ENCODE measurements around the gene ZNF550. TPM values are rescaled to one million over a fixed set of nuclear protein-coding genes. Genes with fewer than 3 reads are reported as not detected.
A peak's percentile ranks its signal among the peaks of the same experiment; 100 is the strongest.

ZNF550 gene
- total RNA-seq, 4 donors from 2014 or later = 6.6 to 11.0 (median 8.0) TPM

DNA sequence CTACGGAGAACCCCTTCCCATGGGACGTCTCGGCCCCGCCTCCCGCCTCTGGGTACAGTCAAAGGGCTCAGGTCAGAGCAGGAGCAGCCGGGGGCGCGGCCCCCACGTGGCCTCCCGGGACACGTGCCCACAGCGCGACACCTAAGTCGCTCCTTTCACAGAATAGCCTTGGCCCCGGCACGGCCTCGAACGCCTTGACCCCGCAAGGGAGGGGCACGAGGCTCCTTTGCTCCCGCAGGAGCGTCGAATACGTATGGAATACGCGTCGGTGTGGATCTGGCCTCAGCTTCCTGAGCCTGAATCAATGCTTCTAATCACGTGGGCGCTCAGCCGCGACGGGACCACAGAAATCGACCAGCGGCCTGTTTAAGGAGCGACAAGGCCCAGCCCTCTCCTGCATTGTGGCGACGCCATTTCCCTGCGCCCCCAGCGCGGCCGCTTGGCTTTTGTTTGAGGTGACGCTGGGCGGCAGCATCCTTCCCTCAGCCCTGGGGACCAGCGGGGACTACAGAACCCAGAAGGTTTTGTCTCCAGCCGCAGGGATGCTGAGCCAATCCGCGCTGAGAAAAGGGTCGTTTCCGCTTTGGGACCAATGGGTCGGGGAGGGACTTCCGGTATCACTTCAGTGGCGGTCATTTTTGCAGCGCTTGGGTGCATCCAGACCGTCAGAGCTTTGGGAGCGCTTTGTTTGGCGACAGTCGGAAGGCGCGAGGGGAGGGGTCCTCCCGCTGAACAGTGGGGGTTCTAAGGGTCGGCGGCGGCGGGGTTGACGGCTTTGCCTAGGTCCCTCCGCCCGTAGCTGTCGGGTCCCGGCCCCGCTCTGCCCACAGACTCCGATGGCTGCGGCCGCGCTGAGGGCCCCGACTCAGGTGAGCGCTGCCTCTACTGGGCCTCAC is 24.1 kb upstream of the ZNF550 start, which contains the start of gene ZIK1:
Gene ZIK1, plus strand, starts transcription at position 625 of the 896 bp plus-strand sequence. Its CDS starts 212 bp downstream, at position 837.
- H3K4me1 ChIP-seq = peaks cover 0 to 27% (median 8%) of the 10 kb centered on the region in 4 donors
- 3 to 5% methylated on average over 34 to 67 of the region's 76 CpGs for WGBS, 2 donors
- H3K4me3 ChIP-seq = peak within 1 kb of the TSS; percentile 31 to 71 (median 54)
- H3K27me3 ChIP-seq = no peaks in the 10 kb centered on the region
- H3K9me3 ChIP-seq = peaks cover 0 to 57% (median 17%) of the 10 kb centered on the region in 4 donors
- H3K36me3 ChIP-seq = peaks cover 0 to 41% (median 16%) of the 10 kb centered on the region in 3 donors
- TF ChIP-seq, protein P1, sequence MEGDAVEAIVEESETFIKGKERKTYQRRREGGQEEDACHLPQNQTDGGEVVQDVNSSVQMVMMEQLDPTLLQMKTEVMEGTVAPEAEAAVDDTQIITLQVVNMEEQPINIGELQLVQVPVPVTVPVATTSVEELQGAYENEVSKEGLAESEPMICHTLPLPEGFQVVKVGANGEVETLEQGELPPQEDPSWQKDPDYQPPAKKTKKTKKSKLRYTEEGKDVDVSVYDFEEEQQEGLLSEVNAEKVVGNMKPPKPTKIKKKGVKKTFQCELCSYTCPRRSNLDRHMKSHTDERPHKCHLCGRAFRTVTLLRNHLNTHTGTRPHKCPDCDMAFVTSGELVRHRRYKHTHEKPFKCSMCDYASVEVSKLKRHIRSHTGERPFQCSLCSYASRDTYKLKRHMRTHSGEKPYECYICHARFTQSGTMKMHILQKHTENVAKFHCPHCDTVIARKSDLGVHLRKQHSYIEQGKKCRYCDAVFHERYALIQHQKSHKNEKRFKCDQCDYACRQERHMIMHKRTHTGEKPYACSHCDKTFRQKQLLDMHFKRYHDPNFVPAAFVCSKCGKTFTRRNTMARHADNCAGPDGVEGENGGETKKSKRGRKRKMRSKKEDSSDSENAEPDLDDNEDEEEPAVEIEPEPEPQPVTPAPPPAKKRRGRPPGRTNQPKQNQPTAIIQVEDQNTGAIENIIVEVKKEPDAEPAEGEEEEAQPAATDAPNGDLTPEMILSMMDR (IDR thresholded peaks at IDR 0.05) = no peak
- TF ChIP-seq EP300 (IDR thresholded peaks at IDR 0.05) = peak; percentile 11 to 32
- H3K27ac ChIP-seq = peak within 1 kb of the TSS in 2 of 4 donors; percentile 42 to 44
- peak; percentile 69 to 80 for DNase-seq (ENCODE audit: low spot score in 2 of 2)

DNA sequence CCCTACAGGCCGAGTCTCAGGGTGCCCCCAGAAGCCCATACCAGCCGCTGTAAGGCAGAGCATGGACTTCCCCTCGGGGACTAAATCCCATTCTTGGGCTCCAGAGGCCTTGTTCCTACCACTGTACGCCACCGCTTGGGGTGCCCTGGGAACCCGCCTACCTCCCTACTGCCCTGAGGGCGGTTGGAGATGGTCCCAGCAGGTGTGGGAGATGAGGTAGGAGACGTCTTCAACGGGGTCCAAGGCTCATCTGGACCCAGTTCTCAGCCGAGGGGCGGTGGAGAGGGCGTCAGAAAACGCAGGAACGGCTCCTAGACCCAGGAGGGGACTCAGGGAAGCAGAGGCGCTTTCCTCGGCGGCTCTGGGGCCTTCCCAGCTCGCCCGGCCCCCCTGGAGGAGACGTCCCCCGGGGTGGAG is 23.4 kb upstream of the ZNF550 start:
- WGBS, 2 donors = 30 to 37% methylated on average over 19 of the region's 21 CpGs
- no peak for DNase-seq (ENCODE audit: low spot score in 2 of 2)
- TF ChIP-seq, protein P1 (IDR thresholded peaks at IDR 0.05) = no peak
- no peak for TF ChIP-seq EP300 (IDR thresholded peaks at IDR 0.05)
- no peak for TF ChIP-seq POLR2A (IDR thresholded peaks at IDR 0.05)
- Histone ChIP-seq H3K4me1 (peaks cover 0 to 29% (median 9%) of the 10 kb centered on the region in 4 donors), H3K36me3 (peaks cover 0 to 35% (median 9%) of the 10 kb centered on the region in 3 donors), H3K9me3 (peaks cover 0 to 50% (median 14%) of the 10 kb centered on the region in 4 donors), H3K4me3 (peak overlapping the region in 3 of 4 donors; percentile 31 to 71 (median 51)), H3K27ac (peak overlapping the region in 1 of 4 donors; percentile 44), H3K27me3 (no peaks in the 10 kb centered on the region)

DNA sequence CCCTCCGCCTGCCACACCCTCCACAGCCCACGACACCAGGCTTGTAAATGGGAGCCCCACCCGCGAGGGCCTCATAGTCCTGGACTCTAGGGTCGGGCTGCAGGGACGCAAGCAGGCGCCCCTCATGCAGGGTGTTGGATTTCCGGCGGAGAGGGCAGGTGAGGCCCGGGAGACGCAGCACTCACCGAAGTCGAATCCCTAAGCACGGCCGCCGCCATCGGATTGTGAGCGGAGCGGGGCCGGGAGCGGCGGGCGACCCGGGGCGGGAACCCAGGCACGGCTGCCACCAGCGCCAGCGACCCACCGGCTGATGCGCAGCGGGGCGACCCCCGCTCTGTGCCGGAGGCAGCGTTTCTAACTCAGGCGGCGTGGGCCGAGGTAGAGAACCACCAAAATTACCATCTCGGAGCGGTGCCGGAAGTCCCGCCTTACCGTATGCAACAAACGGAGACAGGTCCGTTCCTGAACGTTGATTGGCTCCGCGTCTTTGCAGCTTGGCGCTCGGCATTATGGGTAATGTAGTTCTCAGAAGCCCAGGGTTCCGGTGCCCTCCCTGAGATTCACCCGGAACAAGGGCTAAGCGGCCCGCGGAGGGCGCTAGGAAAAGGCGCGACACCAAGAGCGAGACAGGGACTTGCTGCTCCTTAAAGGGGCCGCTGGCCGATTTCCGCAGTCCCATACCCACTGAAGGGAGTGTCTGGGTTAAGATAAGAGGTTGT is 19.0 kb upstream of the ZNF550 start, which contains the start of gene ZNF416:
Gene ZNF416, minus strand, starts transcription at position 425 of the 719 bp plus-strand sequence. Its CDS starts 207 bp downstream, at position 218.
- WGBS, 2 donors = 1 to 3% methylated on average over 40 to 45 of the region's 62 CpGs
- H3K4me3 ChIP-seq = peak within 1 kb of the TSS; percentile 57 to 88 (median 81)
- peaks cover 0 to 39% (median 28%) of the 10 kb centered on the region in 3 donors for H3K36me3 ChIP-seq
- H3K27ac ChIP-seq = peak within 1 kb of the TSS in 3 of 4 donors; percentile 64 to 79 (median 72)
- TF ChIP-seq EP300 (IDR thresholded peaks at IDR 0.05) = peak; percentile 56 to 77
- no peak for TF ChIP-seq POLR2A (IDR thresholded peaks at IDR 0.05)
- TF ChIP-seq, protein P1 (IDR thresholded peaks at IDR 0.05) = peak in 3 of 5 experiments; percentile 8 to 41 (median 23)
- H3K9me3 ChIP-seq = peaks cover 0 to 52% (median 22%) of the 10 kb centered on the region in 4 donors
- DNase-seq (ENCODE audit: low spot score in 2 of 2) = peak; percentile 91 to 98
- H3K27me3 ChIP-seq = no peaks in the 10 kb centered on the region
- H3K4me1 ChIP-seq = peaks cover 0 to 24% (median 10%) of the 10 kb centered on the region in 4 donors

DNA sequence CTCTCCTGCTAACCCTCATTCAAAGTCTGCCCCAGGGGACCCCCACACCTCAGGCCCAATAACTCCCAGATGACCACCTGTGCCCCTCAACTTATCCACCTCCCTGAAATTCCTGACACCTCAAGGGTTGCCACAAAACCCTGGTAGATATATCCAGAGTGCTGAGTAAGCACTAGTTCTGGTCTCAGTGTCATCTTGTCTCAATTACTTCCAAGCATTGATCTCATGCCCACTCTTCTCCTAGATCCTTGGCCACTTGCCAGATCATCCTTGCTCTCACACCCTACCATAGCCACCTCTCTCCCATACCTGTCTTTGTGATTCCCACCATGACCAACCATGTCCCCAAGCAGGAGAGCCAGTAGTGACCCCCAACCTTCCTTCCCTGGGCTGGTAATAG is 17.0 kb upstream of the ZNF550 start:
- TF ChIP-seq, protein P1 (IDR thresholded peaks at IDR 0.05) = no peak
- no peak for TF ChIP-seq EP300 (IDR thresholded peaks at IDR 0.05)
- no peak for TF ChIP-seq POLR2A (IDR thresholded peaks at IDR 0.05)
- no peak overlapping the region for H3K27ac ChIP-seq
- H3K27me3 ChIP-seq = no peaks in the 10 kb centered on the region
- no peak for DNase-seq (ENCODE audit: low spot score in 2 of 2)
- no peak overlapping the region for H3K4me3 ChIP-seq
- H3K4me1 ChIP-seq = peaks cover 0 to 17% (median 4%) of the 10 kb centered on the region in 4 donors
- H3K36me3 ChIP-seq = peaks cover 0 to 59% (median 42%) of the 10 kb centered on the region in 3 donors
- peaks cover 0 to 66% (median 41%) of the 10 kb centered on the region in 4 donors for H3K9me3 ChIP-seq
